Activated CD8-positive, alpha-beta memory T cell treated with anti-CD3 and anti-CD28 coated beads, Interleukin-2, amount 50 U/mL, for 48 hours (primary cell): ENCODE data around the gene HOXC10.

Experiments
- DNase-seq: peaks from one replicate; pipeline ENCODE4 v3.0.0-alpha.2; 2020

HOXC10 gene

GRCh38 chr12:53950789-53951576 is 34.0 kb upstream of the HOXC10 start:
- no peak for DNase-seq

DNA sequence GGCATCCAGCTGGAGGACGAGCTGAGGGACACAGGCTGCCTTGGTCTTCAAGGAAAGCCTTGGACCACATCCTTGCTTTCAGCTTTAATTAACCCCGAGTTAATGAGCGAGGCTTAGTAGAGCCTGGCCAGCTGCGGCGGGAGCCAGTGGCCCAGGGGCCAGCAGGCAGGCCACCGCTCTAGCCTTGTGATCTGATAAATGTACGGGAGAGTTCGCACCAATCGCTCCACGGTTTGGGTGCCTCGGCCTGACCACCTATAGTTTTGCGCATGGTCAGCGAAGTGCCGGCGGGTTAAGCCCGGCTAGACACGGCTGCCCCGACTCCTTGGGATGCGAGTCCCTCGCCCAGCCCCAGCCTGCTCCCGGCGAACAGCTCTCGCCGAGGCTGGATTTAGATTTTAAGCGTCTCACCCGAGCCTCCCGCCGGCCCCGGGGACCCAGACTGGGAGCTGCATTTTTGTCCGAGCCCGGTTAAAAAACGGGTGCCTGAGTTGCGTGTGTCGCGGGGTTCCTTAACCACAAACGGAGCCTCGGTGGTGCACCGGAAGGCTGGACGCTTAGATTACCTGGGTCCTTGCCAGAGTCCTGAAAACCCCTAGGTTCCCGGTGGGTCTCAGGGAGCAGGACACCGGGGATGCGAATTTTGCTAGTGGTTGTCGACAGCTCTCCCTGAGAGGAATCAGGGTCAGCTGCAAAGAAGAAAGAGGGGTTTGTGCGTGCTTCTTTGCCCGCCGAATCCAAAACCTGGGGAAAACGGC is 33.2 kb upstream of the HOXC10 start:
- DNase-seq, result no peak

DNA sequence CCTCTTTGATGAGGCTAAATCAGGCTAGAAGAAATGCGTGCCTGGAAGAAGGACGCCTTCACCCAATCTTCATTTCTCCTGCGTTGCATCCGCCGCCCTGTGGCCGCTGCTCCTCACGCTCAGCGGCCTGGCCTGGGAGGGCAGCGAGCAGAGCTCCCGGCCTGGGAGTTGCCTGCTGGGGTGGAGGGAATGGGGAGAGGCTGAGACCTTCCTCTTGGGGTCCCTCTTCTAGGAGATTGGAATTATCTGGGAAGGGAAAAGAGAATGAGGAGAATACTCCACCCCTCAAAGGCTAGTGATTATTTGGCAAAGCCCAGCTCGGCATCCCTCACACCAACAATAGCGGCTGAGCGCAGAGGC is 32.6 kb upstream of the HOXC10 start:
- no peak for DNase-seq

DNA sequence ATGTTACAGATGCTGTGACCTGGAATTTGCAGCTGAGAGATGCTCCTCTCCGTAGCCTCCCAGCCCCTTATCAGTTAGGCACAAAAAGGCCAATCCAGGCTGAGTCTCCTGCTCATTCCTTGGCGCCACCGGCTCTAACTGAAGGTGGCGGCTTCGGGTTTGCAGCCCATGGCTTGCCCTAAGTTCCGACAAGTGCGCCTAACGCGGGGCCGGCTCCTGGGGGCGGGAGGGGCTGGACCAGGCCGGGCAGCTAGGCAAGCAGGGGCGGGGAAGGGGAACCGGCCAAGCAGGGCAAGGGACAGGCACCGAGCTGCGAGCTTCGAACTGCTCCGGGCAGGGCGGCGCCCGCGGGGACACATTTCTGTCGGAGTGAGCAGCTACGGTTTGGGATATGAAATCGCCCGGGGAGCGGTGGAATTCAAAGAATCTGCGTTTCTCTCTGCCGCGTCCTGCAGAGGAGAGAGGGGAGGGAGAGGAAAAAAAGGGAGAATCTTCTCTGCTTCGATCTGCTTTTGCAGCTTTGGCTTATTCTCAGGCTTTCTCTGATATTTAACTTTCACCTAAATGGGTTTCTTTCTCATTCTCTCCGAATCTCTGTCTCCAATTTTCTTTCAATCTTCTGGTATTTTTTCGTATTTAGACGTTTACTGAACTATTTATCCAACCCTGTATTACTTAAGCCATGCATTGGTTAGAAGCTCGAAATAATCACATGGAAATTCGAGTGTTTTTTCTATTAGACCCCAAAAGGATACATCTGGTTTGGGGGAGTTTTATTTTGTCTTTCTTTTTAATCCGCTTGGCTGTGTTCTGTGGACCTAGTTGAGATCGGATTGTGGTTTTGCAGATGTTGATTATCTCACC is 31.8 kb upstream of the HOXC10 start:
- no peak for DNase-seq

- DNase-seq, result no peak
These were observed 30.9 kb upstream of the HOXC10 start for GRCh38 chr12:53953831-53954693.

DNA sequence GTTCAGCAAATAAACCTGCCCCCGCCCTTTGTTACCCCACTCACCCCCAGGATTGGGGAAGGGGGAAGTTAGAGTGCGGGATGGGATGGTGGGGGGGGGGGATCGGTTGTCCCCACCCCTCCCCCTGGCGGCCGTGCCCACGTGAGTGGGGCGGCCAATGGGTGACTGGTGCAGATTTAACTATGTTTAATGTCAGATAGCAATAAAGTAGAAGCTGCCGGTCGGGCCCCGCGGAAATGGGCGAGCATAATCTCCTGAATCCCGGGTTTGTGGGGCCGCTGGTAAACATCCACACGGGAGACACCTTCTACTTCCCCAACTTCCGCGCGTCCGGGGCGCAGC is 30.3 kb upstream of the HOXC10 start, which contains the start of gene HOXC12:
Gene HOXC12, plus strand, starts transcription at position 210 of the 342 bp plus-strand sequence. Its CDS starts 27 bp downstream, at position 237.
- DNase-seq, result no peak

- DNase-seq, result no peak
These were observed 29.7 kb upstream of the HOXC10 start for GRCh38 chr12:53955036-53955775.

DNA sequence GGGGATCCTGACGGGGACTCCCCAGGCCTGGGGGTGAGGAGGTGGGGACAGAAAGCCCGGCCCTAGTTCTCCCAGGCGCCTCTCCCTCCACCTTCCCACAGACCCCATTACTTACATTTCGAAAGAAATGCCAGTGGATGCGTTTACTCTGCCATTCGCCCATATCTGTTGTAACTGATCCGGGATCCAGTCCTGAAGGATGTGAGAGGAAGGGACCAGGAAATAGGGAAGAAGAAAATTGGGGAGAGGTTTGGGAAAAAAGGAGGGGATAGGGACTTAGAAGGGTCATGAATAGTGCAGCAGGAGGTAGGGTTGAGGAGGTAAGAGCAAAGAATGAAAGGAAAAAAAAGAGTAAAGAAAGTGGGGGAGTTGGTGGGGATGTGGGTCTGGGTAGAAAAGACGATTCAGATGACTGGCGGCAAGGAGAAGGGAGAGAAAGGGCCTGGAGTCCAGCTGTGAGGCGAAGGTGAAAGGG is 29.1 kb upstream of the HOXC10 start:
- DNase-seq, result no peak

GRCh38 chr12:53956251-53956887 is 28.6 kb upstream of the HOXC10 start:
- DNase-seq, result no peak

DNA sequence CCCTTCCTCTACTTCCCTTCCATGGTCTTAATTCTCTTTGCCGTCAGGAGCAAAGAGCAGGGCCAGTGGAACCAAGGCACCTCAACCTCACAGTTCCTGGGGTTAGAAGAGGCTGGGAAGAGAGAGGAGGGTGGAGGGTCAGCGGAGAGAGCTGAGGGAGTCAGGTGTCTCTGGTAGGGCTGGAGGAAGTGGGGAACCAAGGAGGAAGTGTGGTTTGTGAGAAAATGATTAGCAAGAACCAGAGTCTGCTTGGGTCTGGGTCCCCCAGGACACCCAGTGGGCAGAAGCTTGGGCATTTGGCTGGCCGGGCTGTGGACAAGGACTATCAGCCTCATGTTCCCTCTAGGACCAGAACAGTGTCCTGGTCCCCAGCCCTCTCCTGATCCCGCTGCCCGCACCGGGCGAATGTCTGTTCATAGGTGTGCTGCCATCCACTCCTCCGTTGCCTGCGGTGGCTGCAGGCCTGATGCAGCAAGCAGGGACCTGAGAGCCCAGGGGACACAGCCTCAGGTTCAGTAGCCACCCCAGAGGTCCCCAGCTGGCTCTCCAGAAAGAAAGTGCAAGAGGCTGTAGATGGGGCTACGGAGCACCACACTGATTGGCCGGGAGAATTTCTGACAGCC is 27.9 kb upstream of the HOXC10 start:
- no peak for DNase-seq

DNA sequence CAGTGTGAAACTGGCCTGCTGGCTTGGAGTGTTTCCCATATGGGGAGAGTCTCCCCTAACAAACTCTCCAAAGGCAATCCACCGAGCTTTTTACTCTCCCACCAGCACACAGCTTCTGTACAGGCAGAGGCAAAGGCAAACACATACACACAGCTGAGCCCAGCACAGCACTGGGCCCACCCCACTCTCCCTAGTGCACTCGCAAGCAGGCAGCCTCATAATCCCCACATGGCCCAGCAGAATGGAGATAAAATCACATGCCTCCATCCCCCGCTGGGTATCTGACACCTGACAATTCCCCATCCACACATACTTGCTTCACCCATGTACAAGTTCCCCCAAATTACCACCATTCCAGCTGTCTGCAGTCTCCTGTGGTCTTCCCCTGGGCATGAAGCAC is 26.8 kb upstream of the HOXC10 start:
- no peak for DNase-seq

- no peak for DNase-seq
These were observed 25.6 kb upstream of the HOXC10 start for GRCh38 chr12:53959314-53959713.

- DNase-seq, result no peak
These were observed 24.5 kb upstream of the HOXC10 start for GRCh38 chr12:53960187-53961024.

GRCh38 chr12:53961025-53961761 is 23.8 kb upstream of the HOXC10 start:
- no peak for DNase-seq

GRCh38 chr12:53963005-53963404 is 21.9 kb upstream of the HOXC10 start:
- DNase-seq, result no peak

DNA sequence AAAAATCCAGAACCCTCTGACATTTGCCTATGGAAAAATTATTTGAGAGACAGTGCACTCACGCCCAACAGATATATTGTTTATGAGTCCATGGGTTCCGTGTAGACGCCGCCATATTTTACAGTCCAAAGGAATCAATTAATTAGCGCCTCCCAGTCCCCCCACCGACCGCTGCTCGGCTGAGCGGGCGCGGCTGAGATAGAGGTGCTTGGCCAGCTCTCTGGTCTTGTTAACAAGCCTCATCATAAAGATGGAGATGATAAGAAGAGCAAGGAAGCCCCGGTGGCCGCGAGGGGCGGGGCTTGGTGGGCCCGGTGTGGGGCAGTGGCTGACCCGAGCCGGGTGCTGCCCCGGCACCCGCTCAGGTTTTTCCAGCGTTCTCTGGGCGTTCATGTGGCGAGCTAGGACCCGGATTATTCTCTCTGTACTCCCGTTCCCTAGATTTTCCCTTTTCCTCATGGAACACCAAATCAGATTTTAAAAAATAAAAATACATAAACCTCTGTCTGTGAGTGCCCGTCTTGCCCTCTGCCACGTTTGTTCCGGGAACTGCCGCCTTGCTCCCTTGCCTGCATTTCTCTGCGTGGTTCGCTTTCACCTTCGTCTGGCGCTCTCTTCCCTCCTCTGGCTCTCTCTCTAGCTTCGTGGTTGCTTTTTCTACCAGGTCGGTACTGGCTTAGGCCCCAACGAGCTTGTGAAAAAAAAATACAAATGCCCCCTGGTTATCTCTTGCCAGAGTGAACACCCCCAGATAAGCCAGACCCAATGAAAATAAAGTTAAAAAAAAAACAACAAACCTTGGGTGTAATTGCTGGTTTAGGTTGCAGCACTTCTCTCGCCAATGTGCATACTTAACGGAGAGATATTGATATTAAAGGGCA is 21.3 kb upstream of the HOXC10 start:
- no peak for DNase-seq

DNA sequence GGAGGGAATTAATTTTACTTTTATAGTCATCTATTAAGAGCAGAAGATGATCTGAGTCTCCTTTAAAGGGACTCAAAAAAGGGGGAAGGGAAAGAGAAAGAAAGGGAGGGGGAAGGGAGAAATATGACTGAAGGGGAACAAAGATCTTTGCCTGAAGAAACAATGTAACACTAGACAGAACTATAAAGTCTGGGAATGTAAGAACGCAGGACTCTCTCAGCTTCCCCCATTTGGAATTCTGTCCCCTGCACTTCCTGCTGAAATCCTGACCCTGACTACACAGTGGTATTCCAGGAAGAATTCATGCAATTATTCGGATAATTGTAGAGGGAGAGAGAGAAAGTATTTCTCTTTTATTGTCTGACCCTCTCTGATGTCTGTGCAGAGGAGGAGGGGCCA is 20.6 kb upstream of the HOXC10 start:
- DNase-seq, result no peak
